ENCODE data around the gene MXD4. TPM values are rescaled to one million over a fixed set of nuclear protein-coding genes. Genes with fewer than 3 reads are reported as not detected.

MXD4 gene
- total and polyA plus RNA-seq, 2 donors from 2014 or later = 49.8 to 84.8 TPM

GRCh38 chr4:2286904-2287593 lies 25.1 kb upstream of the MXD4 start:
- TF ChIP-seq CTCF (IDR thresholded peaks at IDR 0.05; ENCODE audit: borderline replicate concordance, extremely low read depth, insufficient read depth) = no peak
- intact Hi-C loops (cut with DNase I) = no loop called here
- Histone ChIP-seq H3K36me3 (ENCODE audit: control insufficient read depth in 2 of 3, insufficient read depth in 3 of 3, low read length in 3 of 3) (no peaks in the 10 kb centered on the region), H3K4me3 (ENCODE audit: low read length in 3 of 3) (no peak overlapping the region), H3K27me3 (ENCODE audit: control insufficient read depth, insufficient read depth, low read length) (no peaks in the 10 kb centered on the region), H3K9ac (ENCODE audit: low read length in 3 of 3) (no peak overlapping the region), H3K27ac (ENCODE audit: low read depth in 2 of 2, low read length in 2 of 2) (no peak overlapping the region), H3K9me3 (ENCODE audit: control insufficient read depth in 2 of 3, insufficient read depth in 1 of 3, low read length in 3 of 3) (no peaks in the 10 kb centered on the region), H3K4me1 (ENCODE audit: control insufficient read depth in 2 of 3, insufficient read depth in 2 of 3, low read depth in 1 of 3, low read length in 3 of 3) (peaks cover 0 to under 1% (median 0%) of the 10 kb centered on the region in 3 donors)
- DNase-seq (peak; percentile 40 to 69 (median 53)), FAIRE-seq (no peak)

- Histone ChIP-seq H3K27me3 (ENCODE audit: control insufficient read depth, insufficient read depth, low read length) (no peaks in the 10 kb centered on the region), H3K4me3 (ENCODE audit: low read length in 3 of 3) (no peak overlapping the region), H3K4me1 (ENCODE audit: control insufficient read depth in 2 of 3, insufficient read depth in 2 of 3, low read depth in 1 of 3, low read length in 3 of 3) (peaks cover 0 to 3% (median 0%) of the 10 kb centered on the region in 3 donors), H3K9ac (ENCODE audit: low read length in 3 of 3) (no peak overlapping the region), H3K9me3 (ENCODE audit: control insufficient read depth in 2 of 3, insufficient read depth in 1 of 3, low read length in 3 of 3) (no peaks in the 10 kb centered on the region), H3K36me3 (ENCODE audit: control insufficient read depth in 2 of 3, insufficient read depth in 3 of 3, low read length in 3 of 3) (no peaks in the 10 kb centered on the region), H3K27ac (ENCODE audit: low read depth in 2 of 2, low read length in 2 of 2) (no peak overlapping the region)
- intact Hi-C loops (cut with DNase I) = no loop called here
- peak in 2 of 5 donors; percentile 51 to 67 for DNase-seq
- no peak for FAIRE-seq
- TF ChIP-seq CTCF (IDR thresholded peaks at IDR 0.05; ENCODE audit: borderline replicate concordance, extremely low read depth, insufficient read depth) = no peak
Measured at GRCh38 chr4:2285613-2286381, 23.9 kb upstream of the MXD4 start.

GRCh38 chr4:2284934-2285612 lies 23.2 kb upstream of the MXD4 start:
- intact Hi-C loops (cut with DNase I) = no loop called here
- H3K27me3 ChIP-seq (ENCODE audit: control insufficient read depth, insufficient read depth, low read length) = no peaks in the 10 kb centered on the region
- no peaks in the 10 kb centered on the region for H3K36me3 ChIP-seq (ENCODE audit: control insufficient read depth in 2 of 3, insufficient read depth in 3 of 3, low read length in 3 of 3)
- no peak overlapping the region for H3K4me3 ChIP-seq (ENCODE audit: low read length in 3 of 3)
- TF ChIP-seq CTCF (IDR thresholded peaks at IDR 0.05; ENCODE audit: borderline replicate concordance, extremely low read depth, insufficient read depth) = no peak
- no peaks in the 10 kb centered on the region for H3K9me3 ChIP-seq (ENCODE audit: control insufficient read depth in 2 of 3, insufficient read depth in 1 of 3, low read length in 3 of 3)
- H3K9ac ChIP-seq (ENCODE audit: low read length in 3 of 3) = no peak overlapping the region
- peaks cover 0 to 4% (median 0%) of the 10 kb centered on the region in 3 donors for H3K4me1 ChIP-seq (ENCODE audit: control insufficient read depth in 2 of 3, insufficient read depth in 2 of 3, low read depth in 1 of 3, low read length in 3 of 3)
- FAIRE-seq (no peak), DNase-seq (peak in 2 of 5 donors; percentile 19 to 37)
- no peak overlapping the region for H3K27ac ChIP-seq (ENCODE audit: low read depth in 2 of 2, low read length in 2 of 2)
